ENCODE data around the gene MYO3A. TPM values are rescaled to one million over a fixed set of nuclear protein-coding genes. Genes with fewer than 3 reads are reported as not detected.
"Not testable (repeated sequence)": the region's sequence is repeated elsewhere in the genome, so short reads cannot be mapped to it uniquely, and the experiment has no call there.

Gene MYO3A
- total RNA-seq, 1 donor from 2014 or later: not detected

DNA sequence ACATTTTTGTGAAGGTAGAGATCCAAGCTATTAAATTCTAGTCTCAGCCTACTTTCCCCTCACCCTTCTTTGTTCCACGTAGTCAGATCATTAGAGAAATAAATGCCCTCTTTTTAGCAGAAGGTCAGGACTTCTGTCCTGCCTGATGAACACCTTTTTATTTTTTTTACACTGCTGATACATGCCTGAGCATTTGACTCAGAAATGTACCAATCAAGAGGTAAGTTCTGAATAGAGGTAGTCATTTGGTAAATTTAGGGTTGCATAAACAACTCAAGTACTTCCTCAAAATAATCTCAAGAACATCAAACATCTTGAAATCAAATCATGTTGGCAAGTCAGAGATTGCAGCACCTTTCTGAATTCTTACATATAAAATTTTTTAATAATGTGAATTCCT, 133.7 kb downstream of the MYO3A start:
- DNase-seq (no peak), ATAC-seq (no peak)
- intact Hi-C loops (cut with micrococcal nuclease): no loop called here

DNA sequence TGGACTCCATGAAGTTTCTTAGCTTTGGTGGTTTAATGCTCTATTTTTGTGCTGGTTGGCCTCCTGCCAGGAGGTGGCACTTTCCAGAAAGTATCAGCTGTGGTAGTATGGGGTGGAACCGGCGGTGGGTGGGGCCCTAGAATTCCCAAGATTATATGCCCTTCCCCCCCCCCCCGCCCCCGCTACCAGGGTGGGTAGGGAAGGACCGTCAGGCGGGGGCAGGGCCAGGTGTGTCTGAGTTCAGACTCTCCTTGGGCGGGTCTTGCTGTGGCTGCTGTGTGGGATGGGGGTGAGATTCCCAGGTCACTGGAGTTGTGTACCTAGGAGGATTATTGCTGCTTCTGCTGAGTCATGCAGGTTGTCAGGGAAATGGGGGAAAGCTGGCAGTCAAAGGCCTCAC, 146.9 kb downstream of the MYO3A start:
- intact Hi-C loops (cut with micrococcal nuclease); DNase-seq; ATAC-seq: not testable (repeated sequence)

DNA sequence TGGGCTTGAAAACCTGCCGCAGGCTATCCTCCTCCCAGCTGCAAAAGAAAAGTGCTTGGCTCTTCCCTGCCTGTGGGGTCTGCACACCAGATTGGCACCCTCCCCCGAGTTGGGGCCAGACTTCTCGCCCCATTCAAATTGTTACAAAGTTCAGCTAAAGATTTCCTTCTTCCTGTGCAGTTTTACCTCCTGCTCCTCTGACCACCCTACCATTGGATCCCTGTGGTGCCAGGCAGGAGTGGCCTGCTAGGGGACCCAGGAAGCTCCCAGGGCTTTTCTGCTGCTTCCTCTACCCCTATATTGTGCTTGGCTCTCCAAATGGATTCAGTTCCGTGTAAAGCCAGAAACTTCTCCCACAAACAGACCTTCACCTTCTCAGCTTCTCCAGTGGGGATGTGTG, 147.4 kb downstream of the MYO3A start:
- ATAC-seq (no peak), DNase-seq (no peak)
- intact Hi-C loops (cut with micrococcal nuclease): no loop called here

DNA sequence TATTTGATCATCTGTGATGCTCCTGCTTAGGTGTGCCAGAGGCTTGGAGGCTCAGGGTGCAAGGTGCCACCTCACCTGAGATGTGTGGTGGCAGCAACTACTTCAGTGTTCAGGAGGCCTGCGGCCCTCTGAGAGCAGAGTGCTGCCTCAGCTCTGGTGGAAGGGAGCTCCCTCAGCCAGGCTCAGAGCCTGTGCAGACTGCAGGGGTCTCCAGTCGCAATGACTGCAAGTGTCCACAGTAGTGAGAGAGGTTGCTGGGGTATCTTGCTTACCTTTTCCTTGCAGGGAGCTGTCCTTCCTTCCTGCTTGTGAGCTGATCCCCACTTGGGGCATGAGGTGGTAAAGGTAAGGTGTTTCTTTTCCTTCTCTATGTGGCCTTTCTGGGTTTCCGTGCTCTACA, 151.5 kb downstream of the MYO3A start:
- intact Hi-C loops (cut with micrococcal nuclease): no loop called here
- DNase-seq (no peak), ATAC-seq (no peak)

DNA sequence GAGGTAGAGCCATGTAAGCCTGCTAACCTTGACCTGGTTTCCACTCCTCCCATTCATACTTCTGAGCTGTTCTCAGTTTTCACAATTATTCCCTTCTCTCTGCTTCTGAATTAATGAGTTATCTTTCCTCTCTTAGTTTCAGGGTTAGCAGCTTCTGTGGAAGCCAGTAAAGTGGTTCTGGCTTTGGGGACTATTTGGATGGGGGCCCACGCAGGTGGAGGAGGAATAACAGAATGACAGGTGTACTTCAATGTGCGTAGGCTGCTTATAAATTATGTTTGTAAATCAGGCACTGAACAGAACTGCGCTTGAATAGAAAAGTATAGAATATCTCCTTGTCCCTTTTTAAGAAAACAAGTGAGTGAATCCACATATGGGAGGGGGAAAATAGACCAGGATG, 153.6 kb downstream of the MYO3A start:
- ATAC-seq (no peak), DNase-seq (no peak)
- intact Hi-C loops (cut with micrococcal nuclease): no loop called here

DNA sequence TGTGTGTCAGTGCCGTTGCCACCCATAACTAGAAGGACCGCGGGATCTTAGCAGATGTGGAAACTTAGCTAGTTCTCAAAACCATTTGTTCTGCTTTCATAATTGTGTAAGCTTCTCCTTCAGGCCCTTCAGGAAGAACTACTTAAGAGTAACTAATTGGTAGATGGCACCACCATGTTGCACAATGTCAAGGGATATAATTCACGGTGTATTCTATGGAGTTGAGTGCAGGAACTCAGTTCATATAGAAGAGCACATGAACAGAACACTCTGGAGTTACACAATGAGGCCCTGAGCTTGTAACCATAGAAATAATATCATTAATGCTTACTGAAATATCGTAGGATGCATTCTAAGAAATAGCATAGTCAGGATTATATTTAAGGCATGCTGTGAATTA, 156.0 kb downstream of the MYO3A start:
- intact Hi-C loops (cut with micrococcal nuclease): no loop called here
- no peak for ATAC-seq
- DNase-seq: no peak

DNA sequence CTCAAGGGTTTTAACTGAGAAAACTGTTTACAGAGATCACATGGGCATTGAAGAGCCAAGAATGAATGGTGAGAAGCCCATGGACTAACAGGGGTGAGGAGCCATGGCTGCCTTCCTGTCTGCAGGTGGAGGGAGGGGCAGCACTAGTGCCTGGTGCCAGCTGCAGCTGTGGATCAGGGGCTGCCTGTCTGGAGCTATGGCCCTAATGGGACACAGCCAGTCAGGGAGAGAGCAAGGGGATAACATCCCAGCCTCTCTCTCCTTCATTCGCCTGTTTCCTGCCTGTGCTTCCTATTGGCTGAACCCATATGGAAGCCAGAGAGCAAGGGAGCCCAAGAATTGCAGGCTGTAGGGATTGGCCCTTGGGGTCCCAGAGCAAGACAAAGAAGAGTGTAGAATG, 156.7 kb downstream of the MYO3A start:
- DNase-seq (no peak), ATAC-seq (no peak)
- intact Hi-C loops (cut with micrococcal nuclease): no loop called here

DNA sequence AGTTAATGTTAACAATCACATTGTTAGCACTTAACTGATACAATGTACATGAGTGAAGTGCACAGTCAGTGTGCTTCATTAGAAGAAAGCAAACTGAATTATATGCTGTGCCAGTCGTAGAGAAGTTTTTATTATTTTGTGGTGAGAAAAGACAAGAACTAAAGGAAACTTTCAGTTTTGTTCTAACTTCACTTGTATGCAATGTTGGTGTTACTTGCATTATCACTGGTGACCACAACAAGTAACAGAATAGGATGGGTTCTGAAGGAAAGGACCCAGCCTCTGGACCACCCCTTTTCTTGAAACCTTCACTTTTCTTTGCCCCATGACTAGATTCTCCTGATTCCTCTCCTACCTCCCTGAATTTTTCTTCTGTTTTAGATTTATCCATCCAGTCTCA, 159.2 kb downstream of the MYO3A start:
- intact Hi-C loops (cut with micrococcal nuclease): no loop called here
- DNase-seq (no peak), ATAC-seq (no peak)

DNA sequence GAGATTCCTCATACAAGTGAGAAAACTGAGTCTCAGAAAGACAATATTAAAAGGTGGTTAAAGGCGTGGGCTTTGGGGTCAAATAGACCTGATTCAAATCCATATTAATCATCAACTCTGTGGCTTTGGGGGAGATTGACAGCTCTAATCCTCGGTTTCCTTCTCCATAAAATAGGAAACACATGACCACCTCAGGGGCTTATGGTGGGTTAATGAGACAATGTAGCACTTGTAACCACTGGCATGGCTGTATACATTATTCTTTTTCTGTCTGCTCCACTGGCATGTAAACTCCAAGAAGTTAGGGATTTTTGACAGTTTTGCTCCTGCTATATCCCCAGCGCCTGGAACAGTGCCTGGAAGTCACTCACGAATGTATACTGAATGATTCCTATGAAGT, 161.8 kb downstream of the MYO3A start:
- intact Hi-C loops (cut with micrococcal nuclease): no loop called here
- no peak for ATAC-seq
- no peak for DNase-seq

DNA sequence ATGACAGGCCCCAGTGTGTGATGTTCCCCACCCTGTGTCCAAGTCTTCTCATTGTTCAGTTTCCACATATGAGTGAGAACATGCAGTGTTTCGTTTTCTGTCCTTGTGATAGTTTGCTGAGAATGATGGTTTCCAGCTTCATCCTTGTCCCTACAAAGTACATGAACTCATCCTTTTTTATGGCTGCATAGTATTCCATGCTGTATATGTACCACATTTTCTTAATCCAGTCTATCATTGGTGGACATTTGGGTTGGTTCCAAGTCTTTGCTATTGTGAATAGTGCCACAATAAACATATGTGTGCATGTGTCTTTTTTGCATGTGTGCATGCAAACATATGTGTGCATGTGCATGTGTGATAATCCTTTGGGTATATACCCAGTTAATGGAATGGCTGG, 163.5 kb downstream of the MYO3A start:
- DNase-seq; intact Hi-C loops (cut with micrococcal nuclease); ATAC-seq: not testable (repeated sequence)

DNA sequence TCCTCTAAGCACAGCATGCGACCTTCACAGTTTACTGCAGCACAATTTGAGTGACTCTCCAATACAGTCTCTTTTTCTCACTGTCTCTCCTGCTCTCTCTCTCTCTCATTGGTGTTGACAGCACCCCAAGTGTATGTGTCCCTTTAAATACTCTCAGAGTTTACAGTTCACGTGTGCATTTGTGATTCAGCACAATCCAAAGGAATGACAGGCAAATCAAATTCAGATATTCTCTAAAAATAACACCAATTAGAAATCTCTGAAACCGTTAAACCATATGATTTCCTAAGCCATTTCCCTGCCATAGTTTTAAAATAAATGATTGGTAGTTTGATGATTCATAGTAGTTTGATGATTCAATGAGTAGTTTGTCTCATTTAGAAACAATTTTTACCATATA, 178.5 kb downstream of the MYO3A start:
- intact Hi-C loops (cut with micrococcal nuclease): no loop called here
- no peak for DNase-seq

DNA sequence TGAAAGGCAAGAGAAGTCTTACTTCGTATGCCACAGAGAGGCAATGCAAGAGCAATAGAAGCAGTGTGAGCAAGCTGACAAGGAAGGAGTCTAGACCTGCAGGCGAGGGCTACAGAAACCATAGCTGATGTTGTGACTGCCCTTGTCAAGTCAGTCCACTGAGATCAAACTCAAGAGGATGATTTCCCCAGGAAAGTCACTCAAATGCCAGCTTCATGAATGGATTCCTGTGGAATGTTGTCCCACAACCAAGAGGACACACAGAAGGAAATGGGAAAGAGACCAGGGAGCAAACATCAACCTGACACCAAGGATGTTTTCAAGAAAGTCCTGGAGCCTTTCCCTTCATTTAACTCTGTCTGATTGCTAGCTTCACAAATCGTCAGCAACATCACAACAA, 204.6 kb downstream of the MYO3A start:
- intact Hi-C loops (cut with micrococcal nuclease): no loop called here
- DNase-seq (no peak), ATAC-seq (no peak)

More for the DNA sequence above, 178.5 kb downstream of the MYO3A start:
- ATAC-seq: no peak

DNA sequence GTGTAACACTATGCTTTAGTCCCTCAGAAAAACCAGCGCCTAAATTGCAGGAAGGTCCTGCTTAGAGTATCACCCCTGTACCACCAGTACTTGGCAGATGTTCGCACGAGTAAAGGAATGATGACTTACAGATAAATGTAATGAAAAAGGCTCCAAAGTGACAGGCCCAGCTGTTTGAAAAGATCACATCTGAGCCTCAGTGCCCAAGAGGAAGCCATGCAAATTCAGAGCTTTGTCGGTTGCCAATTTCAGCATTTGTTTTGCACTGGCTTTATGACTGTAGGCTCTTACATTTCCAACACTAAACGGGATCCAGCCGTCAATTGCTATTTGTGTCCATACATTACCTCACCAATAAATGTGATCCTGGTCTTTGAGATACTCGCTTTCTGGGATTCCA, 222.0 kb downstream of the MYO3A start:
- intact Hi-C loops (cut with micrococcal nuclease): no loop called here
- ATAC-seq: no peak

DNA sequence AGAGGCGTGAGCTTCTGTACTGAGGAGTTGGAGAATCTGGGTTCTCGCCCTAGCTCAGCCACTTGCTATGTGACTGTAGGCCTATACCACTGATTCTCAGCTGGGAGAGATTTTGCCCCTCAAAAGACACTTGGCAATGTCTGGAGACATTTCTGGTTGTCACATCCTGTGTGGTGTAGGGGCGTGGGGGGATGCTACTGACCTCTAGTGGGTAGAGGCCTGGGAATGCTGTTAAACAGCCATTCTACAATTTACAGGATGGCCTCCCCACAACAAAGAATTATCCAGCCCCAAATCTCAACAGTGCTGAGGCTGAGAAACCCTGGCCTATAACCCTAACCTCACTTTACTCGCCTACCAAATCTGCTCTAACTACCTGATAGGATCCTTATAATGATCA, 223.7 kb downstream of the MYO3A start:
- intact Hi-C loops (cut with micrococcal nuclease): no loop called here
- DNase-seq: no peak
- no peak for ATAC-seq

More for the DNA sequence above, 222.0 kb downstream of the MYO3A start:
- DNase-seq: no peak

DNA sequence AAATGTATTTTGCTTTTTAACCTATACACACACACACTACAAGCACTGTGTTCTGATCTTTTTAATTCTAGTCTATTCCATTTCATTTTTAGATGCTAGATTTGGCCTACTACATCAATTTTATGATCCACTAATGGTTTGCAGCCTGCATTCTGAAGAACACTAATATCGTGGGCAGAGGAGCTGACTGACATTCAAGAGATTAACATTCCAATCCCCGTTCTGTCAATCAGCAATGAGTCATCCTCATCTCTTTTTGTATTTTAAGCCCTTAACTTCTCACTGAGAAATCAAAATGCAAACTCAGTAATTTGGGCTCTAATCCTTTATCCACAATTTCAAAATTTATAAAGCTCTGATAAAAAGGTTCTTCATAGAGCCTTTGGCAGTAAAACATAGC, 235.4 kb downstream of the MYO3A start:
- DNase-seq: no peak
- intact Hi-C loops (cut with micrococcal nuclease): no loop called here
- no peak for ATAC-seq

DNA sequence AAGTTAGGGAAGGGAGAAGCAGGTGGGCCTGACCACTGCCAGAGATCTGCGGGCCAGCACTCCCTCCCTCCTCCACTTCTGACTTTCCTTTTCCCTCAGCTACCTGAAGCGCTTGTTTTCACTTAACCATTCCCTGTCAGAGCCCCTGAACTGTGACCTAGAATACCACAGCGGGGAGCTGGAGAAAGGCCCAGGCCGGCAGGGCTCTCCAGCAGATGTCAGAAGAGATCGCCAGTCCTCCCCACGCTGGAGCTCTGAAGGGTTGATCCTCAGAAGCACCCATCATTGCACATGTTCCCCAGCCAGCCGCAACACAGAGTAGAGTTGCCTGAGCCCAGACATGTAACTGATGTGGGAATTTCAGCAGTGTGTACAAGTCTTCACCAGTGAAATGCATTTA, 238.1 kb downstream of the MYO3A start:
- DNase-seq (no peak), ATAC-seq (no peak)
- intact Hi-C loops (cut with micrococcal nuclease): no loop called here

DNA sequence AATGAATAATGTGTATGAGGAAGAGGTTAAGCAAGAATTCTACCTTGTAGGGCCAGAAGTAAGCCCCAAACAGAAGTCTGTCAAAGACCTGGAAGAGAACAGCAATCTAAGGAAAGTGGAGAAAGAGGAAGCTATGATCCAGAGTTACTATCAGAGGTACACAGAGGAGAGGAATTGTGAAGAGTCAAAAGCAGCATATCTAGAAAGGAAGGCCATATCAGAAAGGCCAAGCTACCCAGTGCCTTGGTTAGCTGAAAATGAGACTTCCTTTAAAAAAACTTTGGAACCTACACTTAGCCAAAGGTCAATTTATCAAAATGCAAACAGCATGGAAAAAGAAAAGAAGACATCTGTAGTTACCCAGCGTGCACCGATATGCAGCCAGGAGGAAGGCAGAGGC, 239.8 kb downstream of the MYO3A start:
- DNase-seq (no peak), ATAC-seq (no peak)
- intact Hi-C loops (cut with micrococcal nuclease): no loop called here

DNA sequence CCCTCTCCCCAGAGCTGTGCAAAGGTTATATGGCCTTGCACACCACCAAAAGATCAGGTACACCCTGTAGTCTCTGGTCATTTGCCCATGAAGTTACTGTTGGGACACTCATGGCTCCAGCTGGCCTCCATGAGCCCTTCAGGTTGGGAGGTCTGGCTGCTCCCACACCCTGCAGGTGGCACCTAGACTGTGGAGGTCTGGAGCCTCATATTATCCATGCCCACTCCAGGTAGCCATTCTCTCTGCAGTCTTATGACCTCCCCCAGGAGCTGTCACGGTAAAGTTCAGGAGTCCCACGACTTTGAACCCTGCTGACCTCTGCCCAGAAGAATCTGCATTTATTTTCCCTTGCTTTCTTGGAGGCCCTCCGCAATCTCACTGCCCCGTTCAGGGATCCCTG, 243.3 kb downstream of the MYO3A start:
- DNase-seq: no peak
- intact Hi-C loops (cut with micrococcal nuclease): no loop called here
- no peak for ATAC-seq

DNA sequence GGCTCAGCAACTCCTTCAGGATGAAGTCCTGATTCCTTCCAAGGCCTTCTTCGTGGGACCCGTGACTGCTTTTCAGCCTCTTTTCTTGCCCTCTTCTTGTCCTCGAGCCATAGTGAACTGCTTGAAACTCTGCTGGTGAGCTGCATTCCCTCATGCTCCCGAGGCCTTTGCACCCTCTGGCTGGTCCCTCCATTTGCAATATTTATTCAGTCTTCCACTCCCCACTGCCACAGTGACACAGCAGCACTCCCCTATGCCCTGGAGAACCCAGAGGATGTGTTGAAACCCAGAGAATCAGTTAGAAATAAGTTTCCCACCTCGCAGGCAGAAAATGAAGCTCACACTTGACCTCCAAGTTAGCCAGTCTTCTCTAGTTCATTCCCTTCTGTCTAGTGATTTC, 260.2 kb downstream of the MYO3A start:
- DNase-seq: no peak
- intact Hi-C loops (cut with micrococcal nuclease): no loop called here
- no peak for ATAC-seq

DNA sequence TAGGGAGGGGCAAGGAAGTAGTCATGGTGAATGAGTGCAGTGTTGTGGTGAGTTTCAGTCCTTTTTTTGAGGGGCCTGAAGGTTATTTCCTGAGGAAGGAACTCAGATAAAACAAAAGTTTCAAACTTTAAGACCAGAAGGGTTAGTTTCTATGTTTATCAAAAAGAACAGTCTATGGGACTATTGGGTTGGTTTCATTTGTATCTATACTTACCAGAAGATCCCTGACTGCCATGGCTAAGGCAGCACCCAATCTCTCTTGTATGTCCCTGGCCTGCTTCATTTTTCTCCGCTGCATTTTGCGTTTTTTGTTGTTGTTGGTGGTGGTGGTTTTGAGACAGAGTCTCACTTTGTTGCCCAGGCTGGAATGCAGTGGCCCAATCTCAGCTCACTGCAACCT, 263.2 kb downstream of the MYO3A start:
- no peak for ATAC-seq

DNA sequence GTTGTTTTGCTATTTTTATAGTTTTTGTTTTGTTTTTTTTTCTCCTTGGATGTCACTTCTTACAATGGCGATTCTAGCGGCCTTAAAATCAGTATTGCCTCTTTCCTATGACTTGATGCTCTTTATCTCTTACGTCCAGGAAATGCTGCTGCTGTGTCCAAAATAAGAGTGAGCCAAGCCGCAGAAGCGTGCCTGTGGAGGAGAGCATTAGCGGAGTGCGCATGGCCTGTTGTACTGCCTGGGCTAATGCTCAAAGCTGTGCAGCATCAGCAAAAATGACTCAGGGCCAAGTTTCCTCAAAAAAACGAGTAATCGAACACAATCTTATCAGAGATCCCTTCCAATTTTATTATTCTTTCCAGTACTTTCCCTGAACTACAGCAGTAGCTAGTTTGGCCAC, 264.1 kb downstream of the MYO3A start:
- ATAC-seq (no peak), DNase-seq (no peak)
- intact Hi-C loops (cut with micrococcal nuclease): no loop called here

More for the DNA sequence above, 263.2 kb downstream of the MYO3A start:
- DNase-seq: no peak
- intact Hi-C loops (cut with micrococcal nuclease): no loop called here

DNA sequence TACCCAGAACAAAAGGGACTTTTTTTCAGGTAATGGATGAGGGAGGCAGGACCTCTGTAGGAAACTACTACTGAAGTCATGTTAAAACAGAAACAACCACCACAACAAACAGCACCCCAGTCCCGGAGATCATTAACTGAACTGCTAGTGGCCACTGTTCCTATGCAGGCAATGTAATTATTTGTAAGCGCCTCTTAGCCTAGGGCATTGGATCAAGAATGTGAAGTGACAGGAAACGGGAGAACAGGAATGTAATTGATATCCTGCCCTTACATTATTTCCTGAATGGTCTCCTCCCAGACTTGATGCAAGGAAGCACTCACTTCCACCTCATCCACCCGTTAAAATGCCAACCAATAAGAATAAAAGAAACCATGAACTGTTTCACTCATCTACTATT, 265.8 kb downstream of the MYO3A start:
- intact Hi-C loops (cut with micrococcal nuclease): no loop called here
- ATAC-seq (no peak), DNase-seq (no peak)
